ENCODE results near the gene PTPN1. TPM values are rescaled to one million over a fixed set of nuclear protein-coding genes. Genes with fewer than 3 reads are reported as not detected.

PTPN1 gene
- total and polyA plus RNA-seq, 10 of the 15 experiments (the other 5 are each of a cell fraction or from before 2014, with no cell fraction given), result 15.9 to 74.7 (median 43.9) TPM

GRCh38 chr20:50467174-50467573 is 43.0 kb upstream of the PTPN1 start:
- no peak for FAIRE-seq
- no peaks in the 10 kb centered on the region for H3K79me2 ChIP-seq (ENCODE audit: control insufficient read depth, insufficient read depth, low read length)
- POLR2A ChIA-PET, result no interaction called here
- SMC1A ChIA-PET (ENCODE audit: uncharacterized antibody, unreplicated experiment), result interaction anchor here (0.6 to 95.1 kb wide), 3 partner anchors 40 to 280 kb away, joined by 3 to 2799 read pairs (median 60); partner anchors contain the start of genes CEBPB and PTPN1
- intact Hi-C loops (cut with micrococcal nuclease; ENCODE audit: unreplicated experiment) (no loop called here), in situ Hi-C loops (cut with MboI) (no loop called here)
- peaks cover 2% of the 10 kb centered on the region for H3K4me1 ChIP-seq (ENCODE audit: control insufficient read depth, insufficient read depth, low read length)
- BruUV-seq (replicated peaks), result no TSS peak
- H4K20me1 ChIP-seq (ENCODE audit: control insufficient read depth, insufficient read depth), result no peaks in the 10 kb centered on the region
- RAD21 ChIA-PET (ENCODE audit: unreplicated experiment), result interaction anchor here (0.6 to 1.9 kb wide), 3 partner anchors 103 to 112 kb away, joined by 3 read pairs; no protein-coding TSS in a partner anchor
- no peak overlapping the region for H3K27ac ChIP-seq (ENCODE audit: control insufficient read depth, insufficient read depth)
- 53% methylated on average over 6 of the region's 6 CpGs for WGBS (ENCODE audit: insufficient coverage, insufficient replicate concordance, low lambda C conversion rate, missing lambda C conversion rate)
- H3K9me3 ChIP-seq (replicated peaks; ENCODE audit: control insufficient read depth, insufficient read depth, low read length), result no peaks in the 10 kb centered on the region
- H3K9ac ChIP-seq (ENCODE audit: control insufficient read depth, insufficient read depth, low read length), result no peak overlapping the region
- H2AFZ ChIP-seq (ENCODE audit: control insufficient read depth, low read depth, low read length), result no peak overlapping the region
- CTCF ChIA-PET, result interaction anchor here (0.6 to 10.2 kb wide), 4 partner anchors 13 to 415 kb away, joined by 3 to 157 read pairs (median 6); partner anchors contain the start of gene CEBPB
- no peak overlapping the region for H3K4me2 ChIP-seq (ENCODE audit: control insufficient read depth, insufficient read depth)
- no peaks in the 10 kb centered on the region for H3K36me3 ChIP-seq (ENCODE audit: control insufficient read depth in 2 of 2, insufficient read depth in 2 of 2, low read length in 1 of 2)
- no peak overlapping the region for H3K4me3 ChIP-seq
- H3K27me3 ChIP-seq (replicated peaks in 1 of 2; ENCODE audit: control insufficient read depth in 2 of 2, insufficient read depth in 2 of 2, low read length in 1 of 2), result no peaks in the 10 kb centered on the region
- no peak for ATAC-seq
- no peak for DNase-seq (ENCODE audit: low read depth, low spot score)
- TF ChIP-seq CREB1 (IDR thresholded peaks at IDR 0.05; ENCODE audit: low read depth) (no peak), POLR2AphosphoS5 (IDR thresholded peaks at IDR 0.05; ENCODE audit: low read length) (no peak), ZBTB11 (CRISPR knock-in tag; IDR thresholded peaks at IDR 0.05) (no peak), NFYB (IDR thresholded peaks at IDR 0.05; ENCODE audit: insufficient read depth, low read depth, low read length) (no peak), SKIL (IDR thresholded peaks at IDR 0.05; ENCODE audit: low read depth, poor library complexity, severe bottlenecking) (no peak), BHLHE40 (IDR thresholded peaks at IDR 0.05; ENCODE audit: borderline replicate concordance in 1 of 2, low read depth in 2 of 2, low read length in 1 of 2) (no peak), STAT3 (IDR thresholded peaks at IDR 0.05; ENCODE audit: low read depth, low read length) (no peak)

Data from GM12878 (cell line).